Activated CD8-positive, alpha-beta memory T cell treated with anti-CD3 and anti-CD28 coated beads, Interleukin-2, amount 50 U/mL, for 1 hour (primary cell): ENCODE results near the gene ZEB2.

Experiments
- DNase-seq: peaks from one replicate; pipeline ENCODE4 v3.0.0-alpha.2; 2020; ENCODE audit errors: extremely low read depth

Gene ZEB2

DNA sequence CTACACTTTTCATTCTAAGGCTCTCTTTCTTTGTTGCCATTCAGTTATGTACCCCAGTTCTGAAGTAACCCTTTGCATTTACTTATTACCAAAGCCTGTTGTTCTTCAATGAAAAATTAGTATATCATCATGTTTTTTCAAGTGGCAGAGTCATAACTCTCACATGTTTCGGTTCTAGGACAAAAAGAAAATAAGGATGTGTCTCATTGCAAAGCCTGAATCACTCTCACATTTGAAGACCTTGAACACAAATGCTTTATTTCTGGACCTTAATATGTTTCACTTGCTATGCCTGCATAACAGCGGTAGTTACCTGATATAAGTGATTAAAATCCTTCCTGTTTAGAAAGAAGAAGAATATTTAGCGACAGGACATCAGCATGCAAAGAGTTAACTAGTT, 49.1 kb downstream of the ZEB2 start:
- DNase-seq: no peak

DNA sequence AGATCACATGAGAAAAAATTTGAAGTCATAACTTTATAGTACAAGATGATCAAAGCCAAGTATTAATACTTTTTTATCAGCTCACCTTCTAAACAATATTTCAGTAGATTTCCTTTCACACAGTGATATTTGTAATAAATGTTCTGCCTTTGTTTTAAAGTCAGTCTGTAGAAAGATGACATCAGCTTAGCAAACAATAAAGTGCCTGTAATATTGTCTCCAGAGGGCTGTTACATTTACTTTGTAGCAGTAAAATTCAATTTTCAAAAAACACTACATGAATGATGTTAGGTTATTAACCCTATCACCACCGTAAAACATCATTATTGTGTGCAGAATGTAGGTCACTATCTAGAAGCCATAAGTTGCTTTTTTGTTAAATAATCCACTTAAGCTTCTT, 49.6 kb downstream of the ZEB2 start:
- no peak for DNase-seq

DNA sequence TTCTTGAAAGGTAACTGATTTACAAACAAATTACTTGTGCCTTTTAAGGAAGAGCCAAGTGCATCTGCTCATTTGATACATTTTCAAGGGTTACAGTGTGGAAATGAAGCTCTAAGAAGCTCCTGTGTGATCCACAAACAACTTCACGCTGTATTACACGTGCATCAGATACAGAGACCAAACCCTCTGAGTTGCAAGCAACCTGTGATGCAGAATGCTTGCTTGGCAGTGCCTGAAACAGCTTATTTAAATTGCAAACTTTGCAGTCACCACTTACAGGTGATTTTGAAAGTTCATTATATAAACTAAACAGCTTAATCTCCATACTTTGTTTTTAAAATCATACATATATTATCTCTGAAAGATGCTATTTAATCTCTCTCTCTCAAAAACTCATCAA, 50.1 kb downstream of the ZEB2 start:
- no peak for DNase-seq

DNA sequence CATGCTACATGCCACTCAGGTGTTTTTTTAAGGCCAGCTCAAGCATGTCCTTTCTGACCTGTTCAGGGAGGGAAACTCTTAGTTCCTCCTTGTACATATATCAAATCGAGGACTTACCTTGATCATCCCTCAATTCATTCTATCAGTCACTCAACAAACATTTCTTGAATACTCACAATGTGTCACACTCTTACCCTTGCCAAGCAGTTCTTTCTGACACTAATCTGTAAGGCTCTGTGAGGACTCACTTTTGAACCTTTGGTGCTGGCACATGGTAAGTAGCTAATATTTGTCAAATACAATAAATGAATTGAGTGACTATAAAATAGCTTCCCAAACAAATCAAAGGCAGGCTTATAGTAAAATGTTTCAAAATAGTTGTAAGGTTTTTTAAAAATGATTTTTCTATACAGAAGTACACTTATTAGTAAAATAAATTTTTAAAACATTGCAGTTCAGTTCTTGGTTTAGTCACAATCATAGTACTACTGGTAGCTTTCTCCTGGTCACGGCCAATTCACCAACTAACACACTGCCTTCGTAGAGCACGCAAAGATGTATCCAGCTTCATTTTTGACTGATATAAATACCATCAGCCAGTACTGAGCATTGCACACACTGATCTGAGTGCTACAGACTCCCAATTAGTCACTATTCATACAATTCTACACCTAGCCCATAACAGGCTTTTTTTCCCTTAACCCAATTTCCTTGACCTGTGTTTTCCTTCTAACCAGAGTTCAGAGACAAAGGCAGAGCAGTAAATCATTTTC, 50.9 kb downstream of the ZEB2 start:
- no peak for DNase-seq

- no peak for DNase-seq
These were observed 52.3 kb downstream of the ZEB2 start for GRCh38 chr2:144467502-144468137.

- no peak for DNase-seq
These were observed 53.3 kb downstream of the ZEB2 start for GRCh38 chr2:144466637-144467036.

DNA sequence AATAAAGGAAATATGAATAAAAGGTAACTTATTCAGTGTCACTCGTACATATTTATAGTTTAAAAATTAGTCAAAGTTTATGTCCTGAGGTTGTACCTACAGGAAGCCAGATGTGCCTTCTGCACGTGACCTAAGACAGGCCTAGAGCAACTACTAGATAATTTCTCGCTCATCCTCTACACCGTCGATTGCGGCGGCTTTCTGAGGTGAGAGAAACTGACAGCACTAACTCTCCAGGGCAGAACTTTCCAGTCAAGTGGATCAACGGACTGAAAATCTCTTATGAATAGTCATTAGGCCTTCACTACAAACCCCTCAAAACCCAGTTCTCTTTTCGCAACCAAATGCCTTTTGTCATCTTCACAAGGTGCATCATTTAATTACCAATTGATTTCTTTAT, 54.2 kb downstream of the ZEB2 start:
- no peak for DNase-seq

DNA sequence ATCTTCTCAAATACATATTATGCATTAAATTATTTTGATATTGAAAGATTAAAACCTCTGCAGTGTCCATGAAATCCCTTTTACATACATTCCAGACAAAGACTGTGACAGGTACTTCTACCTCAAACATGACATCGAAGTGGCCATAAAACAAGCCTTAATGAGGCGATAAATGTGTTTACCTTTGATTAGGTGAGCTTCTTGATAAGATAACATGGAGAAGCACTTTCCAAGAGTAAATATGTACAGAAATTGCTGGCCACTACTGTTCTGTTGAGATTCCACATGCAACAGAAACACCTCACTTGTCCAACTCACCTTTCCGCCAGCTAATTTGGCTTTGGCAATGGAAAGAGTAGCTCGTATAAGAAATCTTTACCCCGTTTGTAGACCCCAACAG, 55.2 kb downstream of the ZEB2 start:
- DNase-seq: no peak

GRCh38 chr2:144463266-144463665, 56.7 kb downstream of the ZEB2 start:
- DNase-seq: no peak

DNA sequence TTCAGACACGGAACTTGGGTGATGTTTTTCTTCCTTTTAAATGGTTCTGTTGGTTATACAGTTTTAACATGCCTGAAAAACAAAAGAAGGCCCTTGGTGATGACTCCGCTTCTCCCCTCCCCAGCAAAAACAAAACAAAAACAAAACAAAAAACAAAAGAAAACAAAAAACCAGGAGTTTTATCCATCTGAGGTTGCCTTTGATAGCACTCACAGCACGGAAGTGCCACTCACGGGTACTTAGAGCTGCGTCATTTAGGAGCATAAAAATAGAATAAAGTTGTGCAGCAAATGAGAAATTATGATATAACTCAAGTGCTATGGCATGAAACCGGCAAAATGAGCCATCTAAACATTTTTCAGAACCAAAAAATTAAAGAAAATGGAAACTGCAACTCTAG, 57.7 kb downstream of the ZEB2 start:
- no peak for DNase-seq

DNA sequence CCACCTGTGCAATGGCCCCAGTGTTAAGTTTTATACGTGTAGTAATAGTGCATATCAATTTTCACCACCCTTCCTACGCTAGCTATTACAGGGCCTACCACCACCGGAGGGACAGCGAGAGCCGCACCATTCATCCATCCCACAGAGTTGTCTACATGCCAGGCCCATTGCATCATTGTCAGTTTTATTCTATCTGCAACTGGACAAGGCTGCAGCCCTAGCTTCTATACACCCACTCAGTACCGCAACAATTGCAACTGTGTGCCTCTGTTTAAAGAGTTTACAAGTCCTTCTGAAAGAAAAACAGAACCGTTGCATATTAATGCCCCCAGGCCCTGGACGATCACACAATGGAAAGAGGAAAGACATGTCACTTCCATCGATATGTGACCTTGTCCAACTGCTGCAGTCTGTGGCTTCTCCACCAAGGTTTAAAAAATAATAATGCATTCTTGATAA, 58.6 kb downstream of the ZEB2 start:
- DNase-seq: no peak

GRCh38 chr2:144460727-144461307, 59.1 kb downstream of the ZEB2 start:
- DNase-seq: no peak

DNA sequence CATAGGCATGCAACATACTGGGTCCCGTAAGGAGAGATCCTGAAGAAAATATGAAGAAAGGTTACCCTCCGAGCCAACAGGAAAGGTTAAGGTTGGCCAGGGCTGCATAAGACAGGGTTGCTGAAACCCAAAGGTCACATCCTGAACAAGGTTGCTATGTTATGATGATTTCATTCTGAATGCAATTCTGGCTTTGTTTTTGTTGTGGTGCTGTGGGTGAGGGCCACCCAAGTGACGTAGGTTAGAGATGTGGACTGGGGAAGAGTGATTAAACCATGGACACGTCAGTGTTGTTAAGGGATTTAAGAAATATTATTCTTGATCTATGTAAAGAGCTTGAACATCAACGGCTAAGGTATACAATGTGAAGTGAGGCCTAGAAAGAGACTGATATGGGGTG, 60.0 kb downstream of the ZEB2 start:
- no peak for DNase-seq

- DNase-seq: no peak
These were observed 60.6 kb downstream of the ZEB2 start for GRCh38 chr2:144459286-144459685.

DNA sequence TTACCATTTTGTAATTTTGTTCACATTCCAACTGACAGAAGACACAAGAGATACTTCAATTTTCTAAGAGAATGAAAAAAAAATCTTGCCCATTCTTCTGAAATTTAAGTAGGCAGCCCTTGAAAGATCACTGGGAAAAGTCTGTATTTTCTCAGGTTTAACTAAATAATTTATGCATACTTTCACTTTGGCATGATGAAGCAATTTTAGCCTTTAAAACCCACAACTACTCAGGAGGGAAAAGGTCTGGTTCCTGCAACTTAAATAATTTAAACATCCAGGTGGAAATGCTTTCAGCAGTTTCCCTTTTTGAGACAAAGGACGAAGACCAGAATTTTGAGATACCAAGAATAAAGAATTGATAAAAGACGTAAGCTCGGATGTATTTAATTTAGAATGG, 61.4 kb downstream of the ZEB2 start:
- DNase-seq: no peak

- DNase-seq: no peak
These were observed 63.2 kb downstream of the ZEB2 start for GRCh38 chr2:144456680-144457079.

DNA sequence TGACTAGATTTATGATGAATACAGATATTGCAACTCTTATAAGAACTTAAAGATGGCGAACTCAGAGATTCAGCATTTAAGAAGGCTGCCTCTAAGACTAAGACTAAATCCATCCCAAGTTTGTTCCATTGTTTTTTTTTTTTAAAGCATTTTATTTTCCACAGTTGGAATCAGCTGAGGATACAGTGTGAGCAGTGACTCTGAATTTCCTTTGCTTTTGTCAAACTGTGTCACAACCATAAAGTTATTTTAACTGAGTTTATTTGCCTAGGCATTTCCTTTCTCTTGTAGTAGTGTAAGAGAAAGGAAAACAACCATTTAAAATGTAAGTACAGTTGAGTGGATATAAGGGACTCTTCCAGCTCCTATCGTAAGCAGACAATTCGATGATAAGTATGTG, 63.9 kb downstream of the ZEB2 start:
- DNase-seq: no peak

GRCh38 chr2:144454466-144455287, 65.2 kb downstream of the ZEB2 start:
- DNase-seq: no peak

DNA sequence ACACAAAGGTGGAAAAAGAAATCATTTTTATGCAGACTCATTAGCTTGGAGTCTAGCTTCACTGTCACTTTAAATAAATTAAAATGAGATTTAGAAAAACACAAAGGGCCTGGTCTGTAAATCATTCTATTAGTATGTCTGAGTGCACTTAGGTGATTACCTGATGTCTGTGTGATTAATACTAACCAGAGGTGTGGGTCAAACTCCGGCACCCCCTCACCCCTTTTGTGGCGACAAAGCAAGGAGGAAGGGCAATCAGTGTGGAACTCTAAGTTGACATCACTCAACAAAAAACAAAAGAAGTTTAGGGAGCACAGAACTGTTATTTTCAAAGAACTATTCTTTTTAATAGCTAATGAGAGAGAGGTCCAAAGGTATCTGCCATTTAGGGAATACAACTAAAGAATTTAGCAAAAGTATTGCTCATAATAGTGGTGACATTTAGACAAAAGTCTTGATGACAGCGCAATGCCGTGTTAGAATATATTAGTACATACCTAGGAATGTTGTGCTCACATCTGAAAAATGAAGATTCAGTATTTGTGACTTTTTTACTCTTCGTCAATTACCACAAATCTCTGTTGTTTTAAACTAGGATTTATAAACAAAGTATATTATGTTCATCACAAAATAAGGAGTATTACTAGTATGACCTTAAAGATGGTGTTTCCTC, 66.3 kb downstream of the ZEB2 start:
- DNase-seq: no peak

DNA sequence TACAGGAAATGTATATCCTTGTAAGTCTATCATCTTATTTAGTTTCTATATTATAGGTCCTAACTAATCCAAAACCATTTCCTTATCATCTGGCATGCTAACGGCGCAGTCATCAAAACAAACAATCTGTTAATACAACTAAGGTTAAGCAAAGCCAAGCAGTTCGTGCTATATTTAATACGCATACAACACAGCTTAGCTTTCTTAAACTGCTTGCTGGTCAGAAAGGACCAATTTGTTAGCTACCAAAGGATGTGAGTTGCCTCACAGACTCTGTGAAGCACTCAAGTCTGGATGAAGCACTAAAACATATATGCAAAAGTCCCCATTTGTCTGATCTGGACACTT, 67.0 kb downstream of the ZEB2 start:
- DNase-seq: no peak

GRCh38 chr2:144452169-144452988, 67.5 kb downstream of the ZEB2 start:
- DNase-seq: no peak
